GM12892 (cell line): ENCODE data around the gene KRTAP5-6.
A peak's percentile ranks its signal among the peaks of the same experiment; 100 is the strongest.

Experiments
- DNase-seq: peaks from one replicate; pipeline ENCODE4 v3.0.0; 2011; ENCODE audit not compliant: insufficient read length
- FAIRE-seq: peaks from 2 replicates; lab custom pipeline; 2011; peaks lifted over from hg19 to GRCh38; lab: Jason Lieb, UNC
- POLR2A ChIP-seq: IDR thresholded peaks from 2 replicates; pipeline ENCODE4 v1.6.1; 2011; ENCODE audit warnings: low read depth, low read length, control low read depth
- POLR2AphosphoS5 ChIP-seq: IDR thresholded peaks from 2 replicates; pipeline ENCODE4 v1.6.1; 2011; ENCODE audit warnings: low read depth, low read length, control low read depth
- TAF1 ChIP-seq: IDR thresholded peaks from 2 replicates; pipeline ENCODE4 v1.6.1; 2011; ENCODE audit warnings: low read depth, mild to moderate bottlenecking, control low read depth, low read length, borderline replicate concordance

KRTAP5-6 gene

DNA sequence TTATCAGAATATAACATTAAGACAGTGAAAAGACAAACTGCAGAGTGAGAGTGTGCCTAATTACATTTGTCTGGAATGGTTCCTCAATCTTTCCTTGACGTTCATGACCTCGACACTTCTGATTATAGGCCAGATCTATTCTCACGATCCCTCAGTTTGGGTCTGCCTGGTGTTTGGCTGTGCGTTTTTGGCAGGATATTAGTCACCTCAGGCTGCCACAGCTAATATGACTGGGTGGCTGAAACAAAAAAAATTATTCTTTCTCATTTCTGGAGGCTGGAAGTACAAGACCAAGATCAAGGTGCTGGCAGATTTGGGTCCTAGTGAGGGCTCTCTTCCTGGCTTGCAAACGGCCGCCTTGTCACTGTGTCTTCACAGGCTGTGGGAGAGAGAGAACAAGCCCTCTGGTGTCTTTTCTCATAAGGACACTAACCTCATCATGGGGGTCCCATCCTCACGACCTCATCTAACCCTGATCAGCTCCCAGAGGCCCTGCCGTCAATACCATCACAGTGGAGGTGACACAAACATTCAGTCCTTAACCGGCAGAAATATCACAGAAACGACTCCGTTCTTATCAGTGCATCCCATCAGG, 30.2 kb downstream of the KRTAP5-6 start:
- TF ChIP-seq POLR2AphosphoS5, result no peak
- no peak for TF ChIP-seq POLR2A
- no peak for TF ChIP-seq TAF1
- DNase-seq, result no peak
- FAIRE-seq, result peak; percentile 9

DNA sequence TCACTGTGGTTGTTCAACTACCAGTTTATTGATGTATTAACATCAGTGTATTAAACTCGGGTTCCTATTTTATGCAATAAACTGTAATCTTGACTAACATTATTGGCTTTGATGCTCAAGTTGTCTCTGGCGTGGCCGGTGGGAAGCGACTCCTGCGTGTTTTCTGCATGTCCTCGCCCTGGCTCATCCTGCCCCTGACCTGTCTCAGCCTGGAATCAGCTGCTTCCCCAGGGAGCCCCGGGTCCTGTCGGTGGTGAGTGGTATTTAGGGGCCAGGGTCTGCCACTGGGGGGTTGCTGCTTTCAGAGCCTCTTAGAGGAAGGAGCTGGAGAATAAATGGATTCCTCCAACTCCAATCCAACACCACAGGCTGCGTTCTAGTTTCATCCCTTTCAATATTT, 30.9 kb downstream of the KRTAP5-6 start:
- FAIRE-seq, result no peak
- TF ChIP-seq POLR2A, result no peak
- TF ChIP-seq POLR2AphosphoS5, result no peak
- no peak for TF ChIP-seq TAF1
- DNase-seq, result no peak

DNA sequence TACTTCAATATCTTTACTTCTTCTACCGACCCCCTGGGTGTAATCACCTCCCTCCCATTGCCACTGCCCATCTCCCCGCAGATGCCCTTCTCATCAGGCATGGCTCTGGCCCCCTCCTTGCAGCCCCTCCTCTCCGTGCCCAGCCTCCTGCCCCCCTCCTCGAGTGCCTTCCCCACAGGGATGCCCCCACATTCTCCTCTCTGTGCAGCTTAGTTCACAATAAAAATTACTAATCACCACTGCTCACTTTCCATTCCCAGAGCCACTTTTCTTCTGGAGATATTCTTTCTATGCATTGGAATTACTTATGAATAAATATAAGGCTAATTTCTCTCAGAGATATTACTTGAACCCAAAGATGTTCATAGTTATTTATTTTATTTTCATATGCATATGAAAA, 31.3 kb downstream of the KRTAP5-6 start:
- FAIRE-seq, result no peak
- TF ChIP-seq POLR2AphosphoS5, result no peak
- no peak for TF ChIP-seq TAF1
- TF ChIP-seq POLR2A, result no peak

DNA sequence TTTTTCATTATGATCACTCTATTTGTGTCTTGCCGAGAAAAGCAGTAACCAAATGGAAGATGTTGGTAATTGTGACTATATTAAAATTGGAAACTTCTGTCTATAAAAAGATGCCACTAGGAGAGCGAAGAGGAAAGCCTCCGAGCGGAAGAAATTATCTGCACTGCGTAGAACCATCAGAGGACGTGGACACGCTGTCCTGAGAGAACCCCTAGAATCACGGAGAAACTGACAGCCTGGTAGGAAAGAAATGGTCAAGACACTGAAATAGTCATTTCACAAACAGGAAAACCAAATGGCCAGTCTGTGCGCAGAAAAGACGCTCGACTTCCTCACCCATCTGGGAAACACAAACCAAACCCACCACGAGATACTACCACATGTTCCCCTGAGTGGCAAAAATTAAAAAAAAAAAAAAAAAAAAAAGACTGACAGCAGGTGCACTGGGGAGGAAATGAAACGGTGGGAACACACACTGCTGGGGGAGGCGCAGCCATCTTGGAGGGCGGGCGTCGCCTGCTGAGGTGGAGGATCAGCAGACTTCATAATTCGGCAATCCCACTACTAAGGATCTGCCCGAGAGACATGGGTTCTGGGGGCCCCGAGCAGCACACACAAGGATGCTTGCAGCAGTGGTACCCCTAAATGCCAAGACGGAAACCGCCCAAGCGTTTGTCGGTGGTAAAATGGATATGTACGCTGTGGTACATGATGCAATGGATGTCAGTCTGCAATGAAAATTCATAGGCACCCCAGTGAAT, 32.1 kb downstream of the KRTAP5-6 start:
- FAIRE-seq (no peak), DNase-seq (no peak)
- no peak for TF ChIP-seq TAF1
- TF ChIP-seq POLR2A, result no peak
- TF ChIP-seq POLR2AphosphoS5, result no peak

More for the DNA sequence above, 31.3 kb downstream of the KRTAP5-6 start:
- DNase-seq, result no peak

DNA sequence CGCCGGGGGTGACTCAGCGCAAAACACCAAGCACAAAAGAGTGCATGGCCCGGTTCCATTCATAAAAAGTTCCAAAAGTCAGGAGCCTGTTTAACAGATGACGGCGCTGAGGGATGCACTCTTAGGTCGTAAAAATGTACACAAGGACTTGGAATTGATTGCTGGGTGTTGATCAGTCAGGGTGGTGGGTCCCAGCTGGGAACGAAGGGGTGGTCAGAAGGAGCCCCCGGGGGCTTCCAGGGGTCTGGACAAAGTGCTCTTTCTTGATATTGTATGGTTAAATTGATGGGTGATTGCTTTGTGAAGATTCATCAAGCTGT, 32.7 kb downstream of the KRTAP5-6 start:
- TF ChIP-seq TAF1 (no peak), POLR2A (no peak), POLR2AphosphoS5 (no peak)
- FAIRE-seq (no peak), DNase-seq (no peak)

DNA sequence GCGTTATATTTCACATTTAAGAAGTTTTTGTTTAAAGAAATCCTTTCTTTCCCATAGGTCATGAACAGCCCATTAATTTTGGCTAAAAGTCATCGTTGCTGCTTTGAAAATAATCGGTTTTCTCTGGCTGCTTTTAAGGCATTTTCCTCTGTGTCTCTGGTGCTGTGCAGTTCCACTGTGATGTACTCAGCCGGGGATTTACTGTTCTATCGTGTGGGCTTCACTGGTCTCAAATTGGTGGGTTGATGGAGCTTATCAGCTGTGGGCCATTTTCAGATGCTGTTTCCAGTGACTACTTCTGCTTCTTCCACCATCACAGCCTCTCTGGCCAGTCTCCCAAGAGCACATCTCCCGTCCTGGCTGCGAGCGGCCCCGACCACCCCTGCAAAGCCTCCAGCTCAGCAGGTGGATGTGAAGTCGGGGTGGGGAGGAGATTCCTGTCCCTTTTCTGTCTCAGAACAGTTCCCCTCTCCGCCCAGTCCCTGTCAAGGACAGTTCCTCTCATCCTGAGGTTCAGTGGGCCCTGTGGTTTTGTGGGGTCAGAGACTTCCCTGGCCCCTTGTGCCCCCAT, 33.1 kb downstream of the KRTAP5-6 start:
- FAIRE-seq (no peak), DNase-seq (no peak)
- TF ChIP-seq TAF1, result no peak
- no peak for TF ChIP-seq POLR2A
- TF ChIP-seq POLR2AphosphoS5, result no peak

DNA sequence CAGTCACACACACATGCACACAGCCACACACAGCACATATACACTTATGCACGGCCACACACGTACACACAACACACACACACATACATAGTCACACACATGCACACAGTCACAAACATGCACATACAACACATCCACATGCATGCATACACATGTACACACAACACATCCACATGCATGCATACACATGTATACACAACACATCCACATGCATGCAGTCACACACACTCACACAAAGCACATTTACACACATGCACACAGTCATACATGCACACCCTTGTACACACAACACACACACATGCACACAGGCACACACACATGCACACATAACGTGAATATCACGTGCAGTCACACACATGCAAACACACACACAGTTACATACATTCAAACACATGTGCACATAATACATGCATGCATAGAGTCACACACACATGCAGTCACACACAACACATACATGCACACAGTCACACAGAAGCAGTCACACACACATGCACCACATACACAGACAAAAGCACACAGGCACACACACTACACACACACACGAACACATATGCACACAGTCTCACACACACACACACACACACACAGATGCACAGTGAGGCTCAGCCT, 34.6 kb downstream of the KRTAP5-6 start:
- TF ChIP-seq POLR2A (no peak), TAF1 (no peak), POLR2AphosphoS5 (no peak)
- FAIRE-seq (no peak), DNase-seq (no peak)

DNA sequence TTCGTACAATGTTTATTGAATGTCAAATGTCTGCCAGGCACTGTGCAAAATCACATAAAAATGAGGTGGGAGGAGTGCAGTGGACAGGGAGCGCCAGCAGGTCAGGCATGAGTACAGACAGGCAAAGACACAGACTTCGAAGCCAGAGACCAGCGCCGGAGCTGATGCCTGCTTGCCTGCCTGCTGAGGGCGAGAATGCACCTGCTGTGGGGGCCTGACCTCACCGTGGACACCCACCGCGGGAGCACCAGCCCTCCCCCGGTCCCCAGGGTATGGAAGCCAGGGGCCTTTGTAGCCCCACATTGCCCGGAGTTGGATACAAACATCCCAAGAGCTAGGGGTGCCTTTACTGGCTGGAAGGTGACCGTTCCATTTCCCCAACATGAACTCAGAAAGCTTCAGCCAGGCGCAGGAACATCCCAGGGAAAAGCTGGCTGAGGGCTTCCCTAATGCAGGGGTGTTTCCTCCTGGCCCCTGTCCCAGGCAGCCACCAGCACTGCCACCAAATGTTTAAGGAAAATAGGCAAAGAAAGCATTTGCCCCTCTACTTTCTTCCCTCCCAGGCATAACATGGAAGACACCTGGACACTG, 35.5 kb downstream of the KRTAP5-6 start:
- TF ChIP-seq POLR2AphosphoS5 (no peak), TAF1 (no peak), POLR2A (no peak)
- FAIRE-seq (no peak), DNase-seq (no peak)

DNA sequence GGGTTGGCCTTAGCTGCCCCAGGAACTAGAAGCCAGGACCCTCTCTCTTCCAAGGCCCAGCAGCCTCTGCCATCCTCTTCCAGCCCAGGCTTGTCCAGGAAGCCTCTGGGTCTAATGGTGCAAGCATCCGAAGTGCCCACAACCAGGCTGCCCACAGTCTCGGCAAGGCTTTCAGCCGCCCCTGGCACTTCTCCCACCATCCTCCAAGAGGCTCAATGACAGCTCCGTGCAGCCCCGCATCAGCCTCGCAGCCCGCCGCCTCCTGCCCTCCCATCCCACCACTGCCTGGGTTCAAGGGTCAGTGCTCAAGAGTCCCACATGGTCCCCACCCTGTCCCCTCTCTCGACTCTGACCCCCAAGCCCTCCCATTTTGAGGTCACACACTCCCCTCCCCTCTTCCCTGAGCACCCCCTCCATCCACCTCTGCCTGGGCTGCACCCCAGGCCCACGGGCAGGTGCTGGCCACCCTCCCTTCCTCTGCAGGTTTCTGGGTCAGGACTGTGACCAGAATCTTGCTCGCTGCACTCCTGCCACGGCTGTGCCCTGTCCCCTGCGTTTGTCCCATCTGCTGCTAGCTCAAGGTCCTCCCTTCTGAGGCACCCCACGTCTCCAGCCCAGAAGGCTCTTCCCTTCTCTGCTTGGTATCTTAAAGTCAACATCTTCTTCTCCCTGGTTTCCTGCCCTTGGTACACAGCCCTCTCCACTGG, 36.2 kb downstream of the KRTAP5-6 start:
- no peak for FAIRE-seq
- no peak for DNase-seq
- TF ChIP-seq POLR2A (no peak), TAF1 (no peak), POLR2AphosphoS5 (no peak)

DNA sequence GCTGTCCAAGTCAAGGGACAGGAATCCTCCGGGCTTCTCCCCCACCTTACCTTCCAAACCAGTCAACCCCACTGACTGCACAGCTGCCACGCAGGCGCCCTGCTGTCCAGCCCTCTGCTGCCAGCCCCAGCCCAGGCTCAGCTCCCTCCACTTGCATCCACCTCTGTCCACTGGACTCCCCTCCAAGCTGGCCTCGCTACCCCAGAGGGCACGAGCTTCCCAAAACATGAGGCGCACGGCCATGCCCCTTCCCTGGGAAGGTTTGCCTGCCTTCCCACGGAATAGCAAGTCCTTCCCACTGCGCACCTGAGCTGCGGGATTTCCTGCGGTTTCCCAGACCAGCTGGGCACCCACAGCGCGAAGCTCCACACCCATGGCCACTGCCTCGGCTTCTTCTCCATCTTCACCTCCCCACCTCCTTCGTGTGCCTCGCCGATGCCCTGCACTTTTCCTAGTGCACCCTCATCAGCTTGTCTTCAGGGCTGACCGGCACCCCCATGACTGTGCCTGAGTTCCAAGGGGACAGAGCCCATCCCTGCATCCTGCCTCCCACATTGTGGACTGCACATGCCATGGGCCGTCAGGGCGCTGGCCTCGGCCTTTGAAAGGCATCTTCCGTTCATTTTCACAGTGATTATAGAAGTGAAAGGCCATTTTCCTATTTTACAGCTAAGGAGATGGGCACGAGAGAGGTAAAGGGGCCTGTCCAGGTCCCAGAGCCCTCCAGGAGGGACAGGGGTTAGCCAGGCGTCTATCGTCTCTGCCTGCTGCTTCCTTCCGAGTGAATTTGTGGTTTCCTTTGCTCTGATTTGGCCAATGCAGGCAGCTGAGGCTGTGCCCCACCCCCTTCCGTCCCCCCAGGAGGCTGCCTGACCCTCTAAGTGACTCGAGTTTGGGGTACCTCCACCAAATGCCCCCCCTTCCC, 37.0 kb downstream of the KRTAP5-6 start:
- TF ChIP-seq POLR2A (no peak), POLR2AphosphoS5 (no peak), TAF1 (no peak)
- FAIRE-seq (no peak), DNase-seq (no peak)

DNA sequence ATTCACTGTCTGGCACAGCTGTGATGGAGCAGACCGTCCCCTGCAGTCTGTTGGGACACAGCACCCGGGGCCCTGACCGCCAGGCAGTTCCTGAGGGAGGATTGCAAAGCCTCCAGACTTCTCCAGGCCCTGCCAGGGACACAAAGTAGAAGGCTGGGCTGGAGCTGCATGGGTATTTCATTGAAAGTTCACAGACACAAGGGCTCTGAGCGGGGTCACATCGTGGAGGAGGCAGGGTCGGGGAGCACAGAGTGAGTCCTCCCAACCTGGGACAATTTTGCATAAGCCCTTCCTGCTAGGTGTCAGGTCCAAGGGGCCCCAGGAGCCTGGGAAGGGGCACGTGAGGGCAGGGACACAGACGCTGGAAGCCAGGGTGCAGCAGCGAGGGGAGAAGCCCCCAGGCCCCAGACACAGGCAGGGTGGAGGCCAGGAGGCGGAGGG, 37.7 kb downstream of the KRTAP5-6 start:
- FAIRE-seq (no peak), DNase-seq (no peak)
- no peak for TF ChIP-seq TAF1
- TF ChIP-seq POLR2AphosphoS5, result no peak
- TF ChIP-seq POLR2A, result no peak
